GM15510 (cell line): ENCODE results near the gene CHCHD3.

ENCODE experiments used
- POLR2A ChIP-seq: IDR thresholded peaks from 3 replicates; pipeline ENCODE4 v1.6.1; 2011; ENCODE audit warnings: borderline replicate concordance; ENCODE audit not compliant: insufficient read length; ENCODE audit errors: extremely low read depth

Gene CHCHD3

DNA sequence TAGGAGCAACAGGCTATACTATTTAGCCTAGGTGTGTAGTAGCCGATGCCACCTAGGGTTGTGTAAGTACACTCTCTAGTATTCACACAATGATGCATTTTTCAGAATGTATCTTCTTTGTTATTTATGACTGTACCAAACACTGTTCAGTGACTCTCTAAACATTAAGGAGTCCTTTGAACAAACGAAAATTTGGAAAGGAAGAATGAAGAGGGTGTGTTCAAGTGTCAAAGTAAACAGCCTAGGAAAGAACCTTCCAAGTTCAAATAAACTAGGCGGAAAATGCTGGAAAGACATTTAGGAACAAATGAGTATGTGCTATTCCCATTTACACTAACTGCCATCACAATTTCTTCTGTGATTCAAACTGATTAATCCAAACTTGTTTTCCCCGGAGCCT, 142.4 kb downstream of the CHCHD3 start:
- TF ChIP-seq POLR2A: no peak

DNA sequence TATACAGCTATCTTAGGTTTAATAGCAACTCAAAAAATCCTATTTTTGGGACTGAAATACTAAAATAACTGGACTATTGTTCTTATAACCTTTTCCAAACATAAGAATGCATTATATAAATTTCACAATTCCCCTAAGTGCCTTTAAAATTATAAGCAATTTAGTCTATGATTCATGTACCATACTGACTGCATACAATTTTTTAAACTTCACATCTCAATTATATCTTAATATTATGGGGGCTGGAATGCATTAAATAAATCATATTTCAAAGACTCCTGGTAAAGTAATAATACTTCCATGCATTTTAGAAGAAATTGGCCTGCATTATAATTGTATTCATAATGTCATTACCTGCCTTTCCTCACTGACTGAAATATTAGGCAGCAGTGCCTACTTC, 144.6 kb downstream of the CHCHD3 start:
- no peak for TF ChIP-seq POLR2A

DNA sequence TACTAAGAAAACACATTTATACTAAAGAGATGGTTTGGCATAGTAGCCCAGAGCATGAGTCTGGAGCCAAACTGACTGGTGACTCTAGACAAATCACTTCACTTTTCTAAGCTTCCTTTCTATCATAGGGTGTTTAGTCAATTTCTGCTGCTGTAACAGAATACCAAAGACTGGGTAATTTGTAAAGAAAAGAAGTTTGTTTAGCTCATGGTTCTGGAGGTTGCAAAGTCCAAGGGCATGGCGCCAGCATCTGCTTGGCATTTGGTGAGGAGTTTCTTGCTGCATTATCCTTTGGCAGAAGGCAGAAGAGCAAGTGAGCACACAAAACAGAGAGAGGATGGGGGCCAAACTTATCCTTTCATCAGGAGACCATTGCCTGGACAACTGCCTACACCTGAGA, 146.3 kb downstream of the CHCHD3 start:
- TF ChIP-seq POLR2A: no peak

DNA sequence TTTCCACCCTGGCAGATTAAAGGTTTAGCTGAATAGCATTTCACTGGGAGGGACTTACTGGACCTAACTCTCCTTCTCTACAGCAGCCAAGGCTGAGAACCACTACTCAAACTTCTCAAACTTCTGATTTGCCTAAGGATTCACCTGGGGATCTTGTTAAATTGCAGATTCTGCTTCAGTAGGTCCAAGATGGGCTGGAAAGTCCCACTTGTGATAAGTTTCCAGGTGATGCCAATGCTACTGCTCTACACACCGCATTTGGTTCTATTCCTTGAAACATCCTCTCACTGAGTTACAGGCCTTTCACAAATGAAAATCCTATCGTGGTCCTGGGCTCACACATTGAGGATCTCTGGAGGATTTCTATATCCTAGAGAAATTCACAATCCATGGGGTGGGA, 147.9 kb downstream of the CHCHD3 start:
- no peak for TF ChIP-seq POLR2A

DNA sequence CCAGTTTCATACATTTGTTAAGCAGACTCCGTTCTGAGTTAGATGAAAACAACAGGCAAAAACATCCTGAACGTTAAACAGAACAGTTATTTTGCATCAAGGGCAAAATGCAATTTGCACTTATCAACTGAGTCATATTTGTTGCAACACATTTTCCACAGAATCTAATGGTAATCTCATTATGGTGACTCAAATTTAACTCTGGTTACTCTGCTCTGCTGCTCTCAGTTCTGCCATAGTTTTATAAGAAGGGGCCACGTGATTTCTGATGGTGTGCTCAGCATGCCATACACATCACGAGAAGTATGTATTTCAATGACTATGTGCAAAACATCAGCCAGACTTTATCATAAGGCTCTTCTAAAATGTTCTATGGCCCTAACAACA, 148.8 kb downstream of the CHCHD3 start:
- TF ChIP-seq POLR2A: no peak

DNA sequence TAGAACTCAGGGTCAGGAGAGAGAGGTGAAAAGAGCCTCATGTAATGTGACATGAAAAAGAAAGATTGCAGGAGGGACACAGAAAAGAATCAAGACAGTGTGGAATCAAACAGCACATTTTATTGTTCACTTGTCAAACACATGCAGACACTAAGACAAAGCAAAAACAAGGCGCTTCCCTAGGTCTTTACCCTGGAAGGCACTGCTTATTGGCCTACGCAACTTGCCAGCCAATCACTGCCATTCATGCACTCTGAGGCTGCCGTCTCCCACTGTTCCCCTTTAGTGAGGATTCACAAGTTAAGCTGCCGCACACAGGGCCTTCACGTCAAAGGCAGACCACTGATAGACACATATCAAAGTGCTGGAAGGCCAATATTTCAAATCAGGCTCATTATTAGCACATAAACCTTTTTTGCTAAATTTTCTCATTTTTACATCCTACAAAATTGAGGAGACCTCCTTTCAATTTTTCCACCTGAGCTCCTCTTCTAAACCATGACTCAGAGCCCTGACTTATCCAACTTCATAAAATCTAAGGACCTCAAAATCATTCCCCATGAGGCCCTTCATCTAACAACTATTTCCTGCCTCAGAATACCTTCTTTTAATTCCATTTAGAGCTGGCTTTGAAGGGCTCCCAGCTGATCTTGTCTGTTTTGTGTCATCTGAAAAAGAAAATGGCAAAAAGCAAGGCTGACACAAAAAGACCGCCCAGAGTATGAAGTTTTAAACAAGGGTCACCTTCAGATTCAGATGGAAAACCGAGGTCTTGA, 149.4 kb downstream of the CHCHD3 start:
- no peak for TF ChIP-seq POLR2A

DNA sequence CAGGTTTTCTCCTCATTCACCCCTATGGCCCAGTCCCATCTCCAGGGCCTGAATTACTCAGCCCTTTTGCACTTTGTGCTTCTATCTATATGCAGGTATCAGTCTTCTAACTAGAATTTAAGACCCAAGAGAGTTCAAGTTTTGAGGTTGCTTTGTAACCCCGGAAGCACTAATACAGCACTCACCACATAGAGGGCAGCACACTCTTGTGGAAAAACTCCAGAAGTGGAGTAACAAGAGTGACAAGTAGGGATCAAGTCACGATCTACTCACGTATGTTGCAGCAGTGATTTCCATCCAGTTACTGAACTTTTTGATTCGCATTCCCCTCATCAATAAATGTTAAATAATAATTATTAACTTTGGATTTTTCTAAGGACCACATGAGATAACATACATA, 151.0 kb downstream of the CHCHD3 start:
- no peak for TF ChIP-seq POLR2A

DNA sequence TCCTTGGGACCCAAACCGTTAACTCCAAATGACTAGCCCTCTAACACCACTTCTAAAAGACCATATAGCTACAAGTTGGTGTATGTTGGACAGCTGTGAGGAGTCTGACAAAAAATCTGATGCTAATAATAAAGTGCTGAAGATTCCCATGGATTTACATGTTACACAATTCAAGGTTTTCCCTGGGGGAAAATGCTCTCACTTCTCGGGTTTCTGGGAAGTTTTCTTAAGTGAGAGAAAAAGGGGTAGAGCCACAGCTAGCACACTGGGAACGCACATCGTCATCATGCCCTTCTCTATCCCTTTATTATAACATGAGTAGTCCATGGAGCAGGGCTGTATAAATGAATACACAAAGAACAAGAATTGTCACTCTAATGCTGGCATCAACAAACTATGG, 162.1 kb downstream of the CHCHD3 start:
- TF ChIP-seq POLR2A: no peak

DNA sequence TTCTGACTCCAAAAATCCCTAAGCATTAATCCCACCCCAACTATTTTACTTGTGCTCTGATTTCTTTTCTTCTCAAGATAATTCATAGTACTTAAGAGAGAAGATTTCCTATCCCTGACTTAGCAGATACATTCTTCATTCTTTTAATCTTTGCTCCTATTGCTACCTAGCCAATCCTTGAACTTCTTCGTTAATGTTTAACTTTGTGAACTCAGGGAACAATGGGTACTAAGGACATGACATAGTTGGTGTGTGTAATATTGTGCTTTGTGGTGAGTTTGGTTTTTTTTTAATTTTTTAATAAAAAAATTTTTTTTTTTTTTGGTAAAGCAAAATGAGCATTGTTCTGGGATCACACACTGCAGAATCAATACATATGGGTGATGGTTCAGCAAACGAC, 166.2 kb downstream of the CHCHD3 start:
- no peak for TF ChIP-seq POLR2A

DNA sequence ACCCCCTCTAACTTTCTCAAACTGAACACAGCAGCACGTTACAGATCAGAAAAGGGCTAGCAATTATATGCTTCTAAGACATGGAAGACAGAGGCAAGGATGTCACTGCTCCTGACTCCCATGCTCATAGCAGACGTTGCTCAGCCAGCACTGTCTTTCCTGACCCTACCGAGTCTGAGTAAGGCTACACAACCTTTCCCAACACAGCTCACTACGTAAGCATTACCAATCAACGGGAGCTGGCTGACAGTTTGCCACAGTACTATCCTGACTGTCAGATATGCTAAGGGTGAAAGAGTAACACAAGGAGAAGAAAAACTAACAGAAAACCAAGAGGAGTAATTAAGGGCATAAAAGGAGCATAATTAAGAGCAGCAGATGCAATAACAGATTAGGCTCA, 171.2 kb downstream of the CHCHD3 start:
- no peak for TF ChIP-seq POLR2A

DNA sequence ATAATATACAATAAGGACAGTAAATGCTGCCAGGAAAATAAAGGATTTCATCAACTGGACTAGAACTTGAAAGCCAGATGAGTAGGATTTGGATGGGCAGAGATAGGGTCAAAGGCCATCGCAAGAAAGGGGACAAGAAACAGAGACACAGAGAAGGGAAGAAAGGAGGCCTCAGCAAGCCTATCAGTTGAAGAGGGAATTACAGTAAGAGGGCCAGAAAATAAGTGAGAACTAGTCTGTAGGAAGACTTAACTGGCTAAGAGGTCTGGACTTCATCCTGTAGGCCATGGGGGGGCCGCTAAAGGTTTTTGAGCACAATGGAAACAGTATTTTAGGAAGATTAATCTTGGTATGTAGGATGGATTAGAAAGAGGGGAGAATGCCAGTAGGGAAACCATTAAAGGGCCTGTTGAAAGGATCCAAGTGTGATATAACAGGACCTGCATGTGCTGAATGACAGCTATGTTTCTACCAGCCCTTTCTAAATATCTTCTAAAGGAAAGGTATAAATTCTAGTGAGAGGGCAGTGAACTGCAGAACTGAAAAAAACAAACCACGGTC, 174.4 kb downstream of the CHCHD3 start:
- no peak for TF ChIP-seq POLR2A

DNA sequence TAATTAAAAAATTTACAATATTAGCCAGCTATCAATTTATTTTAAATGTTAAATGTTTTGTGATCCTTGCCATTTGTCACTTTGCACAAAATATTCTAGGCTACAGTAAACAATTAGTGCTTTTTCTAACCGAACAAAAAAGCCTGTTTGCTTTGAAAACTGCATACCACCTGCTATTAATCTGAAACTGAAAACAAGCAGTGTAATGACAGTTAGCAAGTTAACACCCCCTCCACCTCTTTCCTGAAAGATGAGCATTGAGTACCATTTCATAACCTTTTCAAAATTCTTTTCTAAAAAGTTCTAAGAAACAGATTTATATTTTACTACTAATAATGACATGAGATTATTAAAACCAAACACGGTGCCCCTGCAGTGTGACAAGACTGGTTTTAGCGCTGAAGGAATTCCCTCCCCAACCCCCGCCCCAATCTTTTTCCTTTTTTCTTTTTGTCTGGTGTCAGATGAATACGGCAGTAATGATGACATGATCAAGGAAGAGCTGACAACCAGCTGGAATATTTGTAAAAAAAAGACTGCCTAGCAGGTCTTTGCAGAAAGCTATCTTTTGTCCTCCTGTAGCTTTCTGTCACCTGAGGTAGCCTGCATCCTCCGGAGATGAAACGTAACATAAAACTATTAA, 175.6 kb downstream of the CHCHD3 start:
- no peak for TF ChIP-seq POLR2A

DNA sequence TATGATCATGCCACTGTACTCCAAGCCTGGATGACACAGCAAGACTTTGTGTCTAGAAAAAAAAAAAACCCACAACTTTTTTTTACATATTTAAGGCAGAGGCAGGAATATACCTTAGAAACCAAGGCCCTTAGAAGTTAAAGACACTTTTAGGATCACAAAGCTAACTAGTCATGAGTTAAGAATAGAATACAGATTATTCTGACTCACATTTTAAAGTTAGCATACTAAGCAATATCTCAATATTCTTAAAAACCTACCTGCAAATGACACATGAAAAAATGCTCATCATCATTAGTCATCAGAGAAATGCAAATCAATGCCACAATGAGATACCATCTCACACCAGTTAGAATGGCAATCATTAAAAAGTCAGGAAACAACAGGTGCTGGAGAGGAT, 177.7 kb downstream of the CHCHD3 start:
- no peak for TF ChIP-seq POLR2A

DNA sequence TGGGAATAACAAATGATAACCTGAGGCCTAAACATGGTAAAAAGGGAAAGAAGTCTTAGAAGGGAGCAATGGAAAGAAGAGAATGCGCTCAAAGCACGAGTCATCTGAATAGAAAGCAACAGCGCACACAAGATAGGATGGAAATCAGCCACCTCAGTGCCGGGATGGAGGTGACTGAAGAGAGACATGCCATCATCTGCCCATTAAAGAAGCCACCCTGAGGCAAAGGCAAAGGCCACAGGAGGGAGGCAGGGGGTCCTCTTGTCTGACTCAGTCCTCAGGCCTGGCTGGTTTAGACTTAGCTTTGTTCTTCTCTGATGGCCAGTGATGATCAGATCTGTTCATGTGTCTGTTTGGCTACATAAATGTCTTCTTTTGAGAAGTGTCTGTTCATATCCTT, 180.6 kb downstream of the CHCHD3 start:
- no peak for TF ChIP-seq POLR2A

DNA sequence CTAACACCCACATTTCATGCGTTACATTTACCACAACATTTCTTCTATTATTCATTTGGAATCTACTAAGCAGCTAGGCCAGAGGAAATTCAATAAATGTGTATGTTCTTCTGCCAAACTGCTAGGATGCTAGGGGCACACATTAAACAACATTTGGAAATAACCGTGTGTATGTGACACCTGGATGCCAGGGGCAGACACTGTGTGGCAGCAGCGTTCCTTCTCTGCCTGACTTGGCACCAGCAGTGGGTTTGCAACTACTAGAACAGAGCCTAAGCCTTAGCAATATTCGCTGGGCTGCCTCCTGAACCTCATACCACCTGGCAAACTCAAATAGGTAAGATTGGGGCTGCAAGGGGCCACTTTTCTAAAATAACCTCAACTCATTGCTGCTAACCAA, 182.1 kb downstream of the CHCHD3 start:
- no peak for TF ChIP-seq POLR2A

DNA sequence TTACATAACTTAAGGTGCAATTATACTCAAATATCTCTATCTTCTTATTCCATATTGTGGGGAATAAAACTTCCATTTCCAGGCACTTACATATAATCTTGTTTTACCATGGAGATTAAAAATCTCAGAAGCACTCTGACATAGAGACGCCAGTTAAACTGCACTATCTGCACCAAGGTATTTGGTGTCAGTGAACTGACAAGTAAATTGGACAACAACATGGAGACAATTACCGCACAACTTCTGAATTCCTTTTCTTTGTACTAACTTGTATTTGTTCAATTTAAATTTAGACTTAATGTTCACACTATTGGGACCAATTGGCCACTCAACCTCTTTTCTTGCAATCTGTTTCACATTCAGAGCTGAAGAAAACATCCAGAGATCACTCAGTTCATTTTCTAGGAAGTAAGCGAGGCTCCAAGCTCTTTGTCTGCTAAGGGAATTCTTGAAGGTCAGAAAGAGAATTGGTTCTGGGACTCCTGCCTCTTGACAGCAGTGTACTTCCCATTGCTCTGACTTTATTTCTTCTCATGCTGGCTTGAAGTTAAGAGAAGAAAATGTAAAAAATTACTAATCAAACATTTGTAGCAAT, 184.7 kb downstream of the CHCHD3 start:
- TF ChIP-seq POLR2A: no peak
